Inflammatory macrophage treated with lipopolysaccharide for 1 hour (primary cell): ENCODE results near the gene EVA1A.

Experiments used
- DNase-seq, 2 donors: peaks; one replicate each; pipeline ENCODE4 v3.0.0-alpha.2; 2020 to 2022

Gene EVA1A

DNA sequence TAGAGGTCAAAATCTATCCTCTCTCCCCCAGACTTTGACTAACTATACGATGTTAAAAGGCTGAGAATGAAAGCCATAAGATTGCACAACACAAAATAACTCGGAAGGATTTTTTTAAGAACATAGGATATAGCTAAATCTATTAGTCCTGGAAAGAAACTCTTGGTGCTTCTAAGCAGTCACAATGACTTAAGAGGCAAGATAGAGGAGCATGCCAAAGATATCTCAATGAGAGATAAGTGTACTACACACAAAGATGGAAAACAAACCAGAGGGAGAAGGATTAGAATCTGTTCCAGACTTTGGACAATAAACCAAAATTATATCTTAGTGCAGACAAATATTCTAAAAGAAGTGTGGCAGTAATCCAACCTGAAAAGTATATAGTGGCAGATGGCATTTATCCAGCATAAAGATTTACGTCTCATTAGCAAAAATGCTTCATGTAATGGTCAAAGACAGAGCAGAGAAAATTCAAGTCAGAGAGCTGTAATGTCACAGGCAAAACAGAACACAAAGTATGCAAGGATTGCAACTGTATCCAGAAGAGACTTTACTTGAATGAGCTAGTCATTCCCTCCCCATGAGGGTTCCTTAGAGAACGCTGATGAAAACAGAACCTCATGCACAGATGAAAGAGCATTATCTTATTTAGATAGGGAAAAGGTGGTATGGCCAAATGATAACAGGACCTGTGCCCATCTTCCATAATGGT lies 28.8 kb upstream of the EVA1A start:
- DNase-seq = no peak

DNA sequence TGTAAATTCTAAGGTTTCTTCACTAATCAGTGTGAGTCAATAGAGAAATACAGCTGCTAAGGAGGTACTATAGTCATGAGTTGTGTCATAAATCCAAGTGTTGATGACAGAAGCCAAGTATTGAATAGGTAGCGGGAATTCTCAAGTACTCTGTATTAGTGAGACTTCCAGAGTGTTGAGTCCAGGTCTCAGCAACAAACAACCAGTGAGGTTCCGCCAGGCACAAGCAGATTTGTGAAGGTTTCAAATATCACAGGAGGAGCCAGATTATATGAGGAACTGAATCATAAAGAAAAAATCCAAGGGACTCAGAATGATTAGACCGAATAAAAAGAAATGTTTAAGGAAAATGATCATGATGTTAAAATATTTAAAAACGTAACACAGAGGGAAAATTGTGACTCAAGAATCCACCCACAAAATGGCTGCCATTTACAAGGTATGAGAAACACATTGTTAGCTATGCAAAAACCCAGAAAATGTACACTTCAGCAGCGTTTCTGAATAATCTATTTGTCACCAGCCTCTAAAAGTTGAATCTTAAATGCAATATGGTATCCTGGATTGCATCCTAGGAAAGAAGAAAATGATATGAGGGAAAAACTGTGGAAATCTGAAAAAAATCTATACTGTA lies 27.3 kb upstream of the EVA1A start:
- DNase-seq = no peak

- no peak for DNase-seq
Measured at GRCh38 chr2:75586971-75587370, 26.2 kb upstream of the EVA1A start.

- no peak for DNase-seq
Measured at GRCh38 chr2:75582840-75583239, 22.1 kb upstream of the EVA1A start.

DNA sequence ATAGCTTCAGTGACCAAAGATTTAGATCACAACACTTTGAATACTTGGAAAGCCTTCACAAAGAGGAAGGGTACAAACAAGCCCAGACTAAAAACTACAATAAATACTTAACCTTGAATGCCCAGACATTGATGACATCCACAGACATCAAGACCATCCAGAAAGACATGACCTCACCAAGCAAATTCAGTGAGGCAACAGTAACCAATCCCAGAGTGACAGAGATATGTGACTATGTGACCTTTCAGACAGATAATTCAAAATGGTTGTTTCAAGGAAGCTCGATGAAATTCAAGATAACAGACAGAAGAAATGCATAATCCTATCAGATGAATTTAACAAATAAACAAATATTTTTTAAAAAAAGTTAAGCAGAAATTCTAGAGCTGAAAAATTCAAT lies 19.9 kb upstream of the EVA1A start:
- DNase-seq = no peak

DNA sequence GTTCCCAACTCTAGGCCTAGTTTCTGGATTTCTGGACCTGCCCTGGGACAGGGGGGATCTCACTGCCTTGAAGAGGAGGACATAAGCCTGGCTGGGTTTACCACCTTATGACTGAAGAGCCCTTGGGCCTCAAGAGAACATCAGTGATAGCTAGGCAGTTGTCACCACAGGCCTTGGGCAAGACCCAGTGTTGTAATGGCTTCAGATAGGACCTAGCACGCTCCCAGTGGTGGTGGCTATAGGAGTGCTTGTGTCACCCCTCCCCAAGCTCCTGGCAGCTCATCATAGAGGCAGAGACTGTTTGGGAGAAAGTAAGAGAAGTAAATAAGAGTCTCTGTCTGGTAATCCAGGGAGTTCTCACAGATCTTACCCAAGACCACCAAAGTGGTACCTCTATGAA lies 19.4 kb upstream of the EVA1A start:
- DNase-seq = no peak

GRCh38 chr2:75579186-75579585 lies 18.4 kb upstream of the EVA1A start:
- DNase-seq = no peak

GRCh38 chr2:75577280-75577679 lies 16.5 kb upstream of the EVA1A start:
- DNase-seq = no peak

DNA sequence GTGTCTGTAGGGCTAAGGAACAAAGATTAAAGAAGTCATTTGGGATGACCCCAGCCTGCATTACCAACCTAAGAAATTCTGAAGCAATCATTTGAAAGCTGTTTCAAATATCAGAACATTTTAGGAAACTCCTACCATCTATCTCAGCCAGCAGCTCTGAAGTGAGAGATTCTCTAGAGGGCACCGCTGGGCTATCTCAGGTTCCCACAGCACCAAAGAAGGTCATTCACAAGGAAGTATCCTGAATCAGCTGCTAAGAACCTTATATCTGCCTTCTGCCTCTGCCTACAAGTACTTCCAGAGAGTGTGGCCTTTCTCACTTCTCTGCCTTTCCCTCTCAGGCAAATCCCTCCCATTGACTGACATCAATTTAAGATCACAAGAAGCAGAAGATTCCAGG lies 13.4 kb upstream of the EVA1A start:
- DNase-seq = no peak

GRCh38 chr2:75573145-75573878 lies 12.6 kb upstream of the EVA1A start:
- DNase-seq = no peak

GRCh38 chr2:75571730-75572430 lies 11.1 kb upstream of the EVA1A start:
- DNase-seq = no peak

GRCh38 chr2:75570948-75571729 lies 10.4 kb upstream of the EVA1A start:
- DNase-seq = no peak

DNA sequence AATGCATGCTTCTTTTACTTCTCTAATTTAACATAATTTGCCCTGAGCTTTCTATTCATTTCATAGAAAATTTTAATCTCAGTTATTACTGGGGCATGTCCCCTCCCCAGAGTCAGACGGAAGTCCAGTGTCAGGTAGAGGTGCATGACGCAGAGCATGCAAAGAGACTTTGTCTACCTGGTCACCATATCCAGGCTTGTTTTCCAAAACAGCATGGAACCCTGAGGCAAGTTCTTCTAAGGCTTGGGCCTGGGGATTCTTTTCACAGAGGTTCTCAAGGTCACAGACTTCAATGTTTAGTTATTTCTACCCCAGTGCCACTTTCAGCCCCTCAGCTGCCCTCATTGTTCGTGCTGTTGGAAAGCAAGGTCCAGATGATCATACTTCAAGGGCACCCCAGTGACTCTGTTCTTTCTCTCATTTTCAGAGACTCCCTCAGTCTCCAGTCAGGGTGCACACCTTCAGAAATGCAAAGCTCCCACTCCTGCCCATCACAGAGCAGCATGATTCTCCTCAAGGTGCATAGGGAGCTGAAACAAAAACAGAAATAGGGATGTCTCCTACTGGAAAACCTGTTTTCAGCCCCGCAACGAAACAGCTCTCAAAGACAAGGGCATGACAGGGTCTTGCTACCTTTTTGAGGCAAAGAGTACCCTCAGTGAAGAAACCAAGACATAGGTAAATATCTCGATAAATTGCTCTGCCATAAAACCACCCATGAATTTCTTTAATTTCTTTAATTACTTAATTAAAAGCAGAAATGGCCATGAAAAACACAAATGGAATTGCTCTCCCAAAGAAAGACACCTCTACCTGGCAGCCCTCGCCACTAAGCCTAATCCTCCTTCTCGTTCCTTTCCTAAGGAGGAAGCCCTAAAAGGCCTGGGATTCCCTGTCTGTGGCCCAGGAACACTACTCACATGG lies 9.5 kb upstream of the EVA1A start:
- DNase-seq = no peak

GRCh38 chr2:75569546-75569945 lies 8.8 kb upstream of the EVA1A start:
- DNase-seq = no peak

DNA sequence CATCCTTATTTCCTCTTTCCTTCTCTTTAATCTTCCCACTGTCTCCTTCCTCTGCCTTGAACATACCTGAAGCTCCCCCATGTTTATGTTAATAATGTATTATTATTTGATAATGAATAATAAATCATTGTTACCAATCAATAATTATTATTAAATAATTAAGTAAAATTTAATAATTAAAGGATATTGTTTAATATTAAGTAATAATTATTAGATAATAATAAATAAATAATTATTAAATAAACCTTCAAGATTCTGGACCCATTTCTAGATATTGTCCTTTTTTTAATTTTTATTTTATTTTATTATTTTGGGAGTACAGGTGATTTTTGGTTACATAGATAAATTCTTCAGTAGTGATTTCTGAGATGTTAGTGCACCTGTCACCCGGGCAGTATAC lies 7.4 kb upstream of the EVA1A start:
- no peak for DNase-seq

DNA sequence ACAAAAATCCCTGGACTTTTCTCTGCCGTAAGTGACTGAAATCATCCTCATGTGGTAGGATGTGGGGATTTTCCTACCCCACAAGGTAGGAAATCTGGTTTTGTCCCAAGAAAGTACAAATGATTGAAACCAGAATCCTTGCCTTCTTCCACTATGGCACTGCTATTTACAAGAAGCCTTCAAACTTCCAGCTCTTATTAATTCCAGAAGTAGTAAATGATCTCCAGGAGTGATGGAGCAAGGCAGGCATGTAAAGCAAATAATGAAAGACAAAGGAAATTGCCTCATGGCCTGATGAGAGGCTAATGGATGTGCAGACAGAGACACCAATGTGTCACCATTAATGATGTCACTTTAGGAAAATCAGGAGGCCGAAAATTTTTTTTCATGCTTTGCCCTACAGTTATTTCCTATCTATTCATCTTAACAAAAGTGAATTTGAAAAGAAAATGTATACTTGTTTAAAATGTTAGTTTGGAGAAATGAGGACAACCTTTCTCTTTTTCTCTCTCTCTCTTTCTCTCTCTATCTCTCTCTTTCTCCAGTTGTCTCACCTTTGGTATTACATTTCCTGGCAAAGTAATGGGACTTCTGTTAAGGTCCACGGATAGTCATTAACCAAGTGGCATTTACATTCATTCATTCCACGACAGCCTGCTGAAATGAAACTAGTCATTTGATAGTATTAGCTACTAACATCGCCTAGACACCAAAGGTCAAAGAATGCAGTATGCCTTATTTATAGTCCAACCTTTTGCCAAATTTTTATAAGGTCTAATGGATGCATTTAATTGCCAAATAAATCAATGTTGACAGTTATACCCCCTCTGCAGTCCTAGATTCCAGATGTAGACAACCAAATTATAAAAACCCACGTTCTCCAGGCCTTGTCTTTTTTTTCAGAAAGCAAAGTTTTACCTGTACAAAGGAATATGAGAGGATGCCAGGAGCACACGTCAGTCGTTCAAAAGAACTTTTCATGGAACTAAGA lies 5.0 kb upstream of the EVA1A start:
- no peak for DNase-seq

DNA sequence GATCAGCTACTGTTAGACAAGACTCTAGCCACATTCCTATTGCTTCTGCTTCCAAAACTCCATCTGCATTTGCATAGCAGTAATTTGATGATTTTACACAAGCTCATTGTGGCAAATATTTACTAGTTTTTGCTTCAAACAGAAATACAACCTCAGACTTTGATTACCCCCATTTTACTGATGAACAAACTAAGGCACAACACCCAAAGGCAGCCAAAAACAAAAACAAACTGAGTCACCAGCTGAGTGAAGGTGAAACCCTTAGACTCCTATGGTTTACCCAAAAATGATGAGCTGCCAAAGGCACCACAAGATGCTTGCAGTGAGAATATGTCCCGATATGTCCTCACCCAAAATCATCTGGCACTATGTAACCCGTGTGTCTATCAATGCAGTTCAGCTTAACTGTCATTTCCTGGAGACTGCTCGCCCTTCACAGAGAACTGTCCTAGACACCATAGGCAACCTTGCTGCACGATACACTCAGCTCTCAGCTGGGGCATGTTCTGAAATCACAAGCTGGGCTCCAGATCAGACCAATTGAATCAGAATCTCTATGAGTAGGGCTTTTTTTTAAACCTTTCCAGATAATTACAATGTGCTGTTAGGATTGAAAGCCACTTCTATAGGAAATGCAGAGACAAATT lies 4.1 kb upstream of the EVA1A start:
- no peak for DNase-seq

GRCh38 chr2:75564026-75564688 lies 3.4 kb upstream of the EVA1A start:
- no peak for DNase-seq

DNA sequence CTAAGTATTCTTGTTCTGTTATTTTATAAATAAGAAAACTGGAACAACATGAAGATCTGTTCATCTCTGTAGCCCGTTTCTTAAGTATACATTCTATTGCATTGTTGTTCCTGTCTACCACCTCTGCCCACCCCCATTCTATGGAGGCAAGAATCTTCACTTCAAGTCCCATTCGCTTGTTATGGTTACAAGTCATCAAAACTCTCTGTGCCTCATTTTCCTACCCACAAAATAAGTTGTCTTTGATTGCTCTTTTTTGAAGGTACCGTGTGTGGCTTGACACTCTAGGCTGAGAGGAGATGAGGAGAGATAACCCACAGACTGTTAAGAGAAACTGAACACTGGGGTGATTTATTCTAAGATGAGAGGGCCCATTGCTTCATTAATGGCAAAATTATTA lies 2.9 kb upstream of the EVA1A start:
- no peak for DNase-seq
